Progenitor cell of endocrine pancreas (in vitro differentiated cells): Measurements from ENCODE around the gene TLE5. TPM values are rescaled to one million over a fixed set of nuclear protein-coding genes. Genes with fewer than 3 reads are reported as not detected.
"Not testable (repeated sequence)": the region's sequence is repeated elsewhere in the genome, so short reads cannot be mapped to it uniquely, and the experiment has no call there.

Experiments used
- DNase-seq: peaks from one replicate; pipeline ENCODE4 v3.0.0; 2021; ENCODE audit warnings: low spot score; ENCODE audit not compliant: unreplicated experiment
- H3K27ac Mint-ChIP-seq: 2 replicates; pipeline ENCODE4 v1.8.0; 2021; ENCODE audit warnings: mild to moderate bottlenecking, moderate library complexity, mixed read lengths
- H3K27me3 Mint-ChIP-seq: 2 replicates; pipeline ENCODE4 v1.8.0; 2021; ENCODE audit warnings: mixed read lengths
- H3K36me3 Mint-ChIP-seq: 2 replicates; pipeline ENCODE4 v1.8.0; 2022; ENCODE audit warnings: mixed read lengths; ENCODE audit not compliant: insufficient read depth
- H3K4me1 Mint-ChIP-seq: 2 replicates; pipeline ENCODE4 v1.8.0; 2021; ENCODE audit warnings: low read depth, mixed read lengths
- H3K4me3 Mint-ChIP-seq: 2 replicates; pipeline ENCODE4 v1.8.0; 2021; ENCODE audit warnings: low read depth, mild to moderate bottlenecking, moderate library complexity, mixed read lengths
- H3K9me3 Mint-ChIP-seq: 2 replicates; pipeline ENCODE4 v1.8.0; 2021; ENCODE audit warnings: low read depth, mixed read lengths
- CTCF ChIP-seq: fragments of 200-600 bp; sonication (generic); IDR thresholded peaks from one replicate; pipeline ENCODE4 v1.5.0; 2021; ENCODE audit warnings: antibody characterized with exemption, mild to moderate bottlenecking; ENCODE audit not compliant: unreplicated experiment
- total RNA-seq: library from RNA; stranded (reverse); gene quantifications from 2 replicates; pipeline ENCODE4 v1.2.1, GENCODE V29; 2021

Gene TLE5
- total RNA-seq, 1 donor from 2014 or later = 507 TPM

- Mint-ChIP-seq H3K27me3 (no peaks in the 10 kb centered on the region), H3K4me3 (peak overlapping the region; percentile 83), H3K27ac (peak overlapping the region; percentile 86), H3K36me3 (no peaks in the 10 kb centered on the region), H3K4me1 (peaks cover 21% of the 10 kb centered on the region), H3K9me3 (no peaks in the 10 kb centered on the region)
- TF ChIP-seq CTCF = no peak
- no peak for DNase-seq
Measured at GRCh38 chr19:3095441-3096191, 33.3 kb upstream of the TLE5 start.

- no peaks in the 10 kb centered on the region for H3K27me3 Mint-ChIP-seq
- H3K36me3 Mint-ChIP-seq = no peaks in the 10 kb centered on the region
- H3K27ac Mint-ChIP-seq = peak overlapping the region; percentile 86
- DNase-seq = no peak
- TF ChIP-seq CTCF = no peak
- peak overlapping the region; percentile 83 for H3K4me3 Mint-ChIP-seq
- H3K9me3 Mint-ChIP-seq = no peaks in the 10 kb centered on the region
- peaks cover 21% of the 10 kb centered on the region for H3K4me1 Mint-ChIP-seq
Measured at GRCh38 chr19:3094601-3095440, 32.5 kb upstream of the TLE5 start.

- not testable (repeated sequence) for H3K4me1 Mint-ChIP-seq, H3K27me3 Mint-ChIP-seq, H3K9me3 Mint-ChIP-seq, H3K4me3 Mint-ChIP-seq, H3K27ac Mint-ChIP-seq, DNase-seq, H3K36me3 Mint-ChIP-seq
Measured at GRCh38 chr19:3089299-3089855, 27.1 kb upstream of the TLE5 start.

- no peak overlapping the region for H3K27ac Mint-ChIP-seq
- H3K4me3 Mint-ChIP-seq = no peak overlapping the region
- DNase-seq = no peak
- H3K9me3 Mint-ChIP-seq = no peaks in the 10 kb centered on the region
- no peaks in the 10 kb centered on the region for H3K27me3 Mint-ChIP-seq
- peaks cover 1% of the 10 kb centered on the region for H3K4me1 Mint-ChIP-seq
- H3K36me3 Mint-ChIP-seq = no peaks in the 10 kb centered on the region
- TF ChIP-seq CTCF = no peak
Measured at GRCh38 chr19:3087769-3088168, 25.5 kb upstream of the TLE5 start.

GRCh38 chr19:3084943-3085342 lies 22.6 kb upstream of the TLE5 start:
- Mint-ChIP-seq H3K9me3 (no peaks in the 10 kb centered on the region), H3K36me3 (no peaks in the 10 kb centered on the region), H3K27me3 (no peaks in the 10 kb centered on the region), H3K4me3 (no peak overlapping the region), H3K27ac (no peak overlapping the region), H3K4me1 (peaks cover 1% of the 10 kb centered on the region)
- no peak for DNase-seq
- TF ChIP-seq CTCF = no peak
